Liver (tissue), 3 donors: ENCODE results near the gene FAN1.

Source experiments
- ATF3 ChIP-seq: IDR thresholded peaks from 2 replicates; pipeline ENCODE4 v1.6.1; 2016; ENCODE audit warnings: antibody characterized with exemption
- CTCF ChIP-seq: fragments of 150-350 bp; IDR thresholded peaks from 2 replicates; pipeline ENCODE4 v1.5.1; 2017; ENCODE audit warnings: improper control_type of control experiment, low read depth, low read length; ENCODE audit not compliant: missing input control
- GABPA ChIP-seq, 2 donors: IDR thresholded peaks in 1 of 2; conservative IDR thresholded peaks in 1 of 2; 2 replicates each; pipeline ENCODE4 v1.6.1; 2016; ENCODE audit warnings: antibody characterized with exemption in 2 of 2, mild to moderate bottlenecking in 1 of 2, moderate library complexity in 1 of 2
- JUND ChIP-seq, 2 donors: IDR thresholded peaks; 2 replicates each; pipeline ENCODE4 v1.6.1; 2016; ENCODE audit warnings: antibody characterized with exemption in 2 of 2
- TAF1 ChIP-seq: conservative IDR thresholded peaks from 2 replicates; pipeline ENCODE4 v1.6.1; 2016; ENCODE audit warnings: antibody characterized with exemption, mild to moderate bottlenecking
- YY1 ChIP-seq: IDR thresholded peaks from 2 replicates; pipeline ENCODE4 v1.6.1; 2016; ENCODE audit warnings: antibody characterized with exemption, mild to moderate bottlenecking
- donor health status: healthy.
- donor health status: healthy.

- TF ChIP-seq CTCF (no peak), ATF3 (no peak), JUND (IDR thresholded peaks at IDR 0.05) (no peak), YY1 (no peak), GABPA (IDR thresholded peaks at IDR 0.05 in 1 of 2, conservative IDR thresholded peaks at IDR 0.05 in 1 of 2) (no peak), TAF1 (no peak)
These were observed 13.3 kb downstream of the FAN1 start for GRCh38 chr15:30917013-30917412.
